Hematopoietic multipotent progenitor cell (in vitro differentiated cells): ENCODE results near the gene DNAJC10. TPM values are rescaled to one million over a fixed set of nuclear protein-coding genes. Genes with fewer than 3 reads are reported as not detected.

Source experiments
- DNase-seq, 3 donors: peaks; one replicate each; pipeline ENCODE4 v3.0.0-alpha.2; 2011 to 2015; ENCODE audit warnings: low read depth in 2 of 3, low spot score in 2 of 3
- total RNA-seq: library from RNA; depleted of rRNA; stranded (reverse); fragments of >200 nt; gene quantifications from one replicate; pipeline ENCODE4 v1.2.3, GENCODE V29; 2012

The DNAJC10 gene
- total RNA-seq, 1 donor: 23.2 TPM

- no peak for DNase-seq
These were observed 68.1 kb downstream of the DNAJC10 start for GRCh38 chr2:182784058-182784706.

GRCh38 chr2:182784777-182785176 is 68.7 kb downstream of the DNAJC10 start:
- peak in 1 of 3 donors; percentile 41 for DNase-seq

GRCh38 chr2:182792441-182792840 is 76.4 kb downstream of the DNAJC10 start:
- DNase-seq: peak in 1 of 3 donors; percentile 22

- DNase-seq: no peak
These were observed 82.7 kb downstream of the DNAJC10 start for GRCh38 chr2:182798736-182799135.

- no peak for DNase-seq
These were observed 88.1 kb downstream of the DNAJC10 start for GRCh38 chr2:182804128-182804527.

GRCh38 chr2:182807319-182807718 is 91.3 kb downstream of the DNAJC10 start:
- DNase-seq: no peak

GRCh38 chr2:182810087-182810486 is 94.0 kb downstream of the DNAJC10 start:
- no peak for DNase-seq

GRCh38 chr2:182814380-182814779 is 98.3 kb downstream of the DNAJC10 start:
- DNase-seq: no peak

GRCh38 chr2:182814804-182815203 is 98.7 kb downstream of the DNAJC10 start:
- DNase-seq: no peak

GRCh38 chr2:182816866-182817265 is 100.8 kb downstream of the DNAJC10 start:
- DNase-seq: no peak

- DNase-seq: no peak
These were observed 101.5 kb downstream of the DNAJC10 start for GRCh38 chr2:182817558-182817957.

- no peak for DNase-seq
These were observed 102.4 kb downstream of the DNAJC10 start for GRCh38 chr2:182818501-182818900.

- DNase-seq: no peak
These were observed 102.9 kb downstream of the DNAJC10 start for GRCh38 chr2:182818925-182819324.

GRCh38 chr2:182819412-182819811 is 103.4 kb downstream of the DNAJC10 start:
- no peak for DNase-seq

GRCh38 chr2:182821182-182821581 is 105.1 kb downstream of the DNAJC10 start:
- DNase-seq: no peak

GRCh38 chr2:182822733-182823132 is 106.7 kb downstream of the DNAJC10 start:
- no peak for DNase-seq

GRCh38 chr2:182824056-182824766 is 108.2 kb downstream of the DNAJC10 start:
- DNase-seq: no peak

- DNase-seq: no peak
These were observed 108.7 kb downstream of the DNAJC10 start for GRCh38 chr2:182824767-182825158.

GRCh38 chr2:182826064-182826463 is 110.0 kb downstream of the DNAJC10 start:
- DNase-seq: no peak

- DNase-seq: no peak
These were observed 110.4 kb downstream of the DNAJC10 start for GRCh38 chr2:182826496-182826895.

GRCh38 chr2:182827182-182827879 is 111.3 kb downstream of the DNAJC10 start:
- no peak for DNase-seq

- no peak for DNase-seq
These were observed 115.0 kb downstream of the DNAJC10 start for GRCh38 chr2:182831101-182831500.
